Medulla oblongata (tissue), 1 donor: ENCODE results near the gene WBP2.

ENCODE experiments used
- DNase-seq: peaks from one replicate; pipeline ENCODE4 v3.0.0-alpha.2; 2015; ENCODE audit errors: extremely low spot score

WBP2 gene

GRCh38 chr17:75855310-75856061, at the start of gene WBP2:
Gene WBP2 (minus strand): TSS chr17:75855335. CDS start chr17:75855297, 38 bp downstream.
- DNase-seq = peak; percentile 100

- DNase-seq = no peak
Observed at GRCh38 chr17:75902406-75902805, 47.3 kb upstream of the WBP2 start.

GRCh38 chr17:75901727-75902126, 46.6 kb upstream of the WBP2 start:
- DNase-seq = no peak

- no peak for DNase-seq
Observed at GRCh38 chr17:75900691-75901533, 45.8 kb upstream of the WBP2 start.

- no peak for DNase-seq
Observed at GRCh38 chr17:75899767-75900468, 44.8 kb upstream of the WBP2 start.

GRCh38 chr17:75899353-75899752, 44.2 kb upstream of the WBP2 start:
- no peak for DNase-seq

- no peak for DNase-seq
Observed at GRCh38 chr17:75898791-75899190, 43.7 kb upstream of the WBP2 start.

GRCh38 chr17:75898065-75898464, 42.9 kb upstream of the WBP2 start:
- no peak for DNase-seq

- DNase-seq = no peak
Observed at GRCh38 chr17:75897160-75898019, 42.3 kb upstream of the WBP2 start.

GRCh38 chr17:75896415-75897159, 41.5 kb upstream of the WBP2 start, which contains the start of gene TRIM65:
Gene TRIM65 (minus strand): TSS chr17:75896951. CDS start chr17:75896937, 14 bp downstream.
- DNase-seq = peak; percentile 87

GRCh38 chr17:75895370-75896155, 40.4 kb upstream of the WBP2 start:
- DNase-seq = no peak

- no peak for DNase-seq
Observed at GRCh38 chr17:75894049-75894733, 39.1 kb upstream of the WBP2 start.

GRCh38 chr17:75893305-75894048, 38.3 kb upstream of the WBP2 start:
- DNase-seq = no peak

- peak; percentile 59 for DNase-seq
Observed at GRCh38 chr17:75892556-75893224, 37.6 kb upstream of the WBP2 start.

- no peak for DNase-seq
Observed at GRCh38 chr17:75891605-75892555, 36.7 kb upstream of the WBP2 start.

- DNase-seq = no peak
Observed at GRCh38 chr17:75891022-75891604, 36.0 kb upstream of the WBP2 start.
